ENCODE data around the gene ADORA1. TPM values are rescaled to one million over a fixed set of nuclear protein-coding genes. Genes with fewer than 3 reads are reported as not detected.

The ADORA1 gene
- total and polyA plus RNA-seq, 8 donors, result 8.1 to 19.7 (median 15.5) TPM

DNA sequence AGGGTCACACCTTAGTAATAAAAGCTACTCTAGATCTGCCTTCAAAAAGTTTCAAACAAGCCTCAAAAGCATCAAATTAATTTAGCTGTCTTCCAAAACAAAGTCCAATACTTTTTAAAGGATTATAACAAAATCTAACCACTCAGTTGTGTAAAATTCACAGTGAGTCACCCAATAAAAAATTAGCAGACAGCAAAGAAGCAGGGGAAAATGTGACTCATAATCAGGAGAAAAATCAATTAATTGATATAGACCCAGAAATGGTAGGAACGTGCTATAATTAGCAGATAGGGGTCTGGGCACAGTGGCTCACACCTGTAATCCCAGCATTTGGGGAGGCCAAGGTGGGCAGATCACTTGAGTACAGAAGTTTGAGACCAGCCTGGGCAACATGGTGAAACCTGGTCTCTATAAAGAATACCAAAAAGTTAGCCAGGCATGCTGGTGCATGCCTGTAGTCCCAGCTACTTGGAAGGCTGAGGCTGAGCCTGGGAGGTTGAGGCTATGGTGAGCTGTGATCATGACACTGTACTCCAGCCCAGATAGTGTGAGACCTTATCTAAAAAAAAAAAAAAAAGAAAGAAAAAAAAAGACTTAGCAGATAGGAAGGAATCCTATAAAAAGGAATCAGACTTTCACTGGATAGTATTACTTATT, 33.6 kb upstream of the ADORA1 start:
- WGBS, 2 donors, result 41 to 43% methylated on average over 1 of the region's 1 CpG
- H3K36me3 ChIP-seq, result no peaks in the 10 kb centered on the region
- TF ChIP-seq, protein P1, sequence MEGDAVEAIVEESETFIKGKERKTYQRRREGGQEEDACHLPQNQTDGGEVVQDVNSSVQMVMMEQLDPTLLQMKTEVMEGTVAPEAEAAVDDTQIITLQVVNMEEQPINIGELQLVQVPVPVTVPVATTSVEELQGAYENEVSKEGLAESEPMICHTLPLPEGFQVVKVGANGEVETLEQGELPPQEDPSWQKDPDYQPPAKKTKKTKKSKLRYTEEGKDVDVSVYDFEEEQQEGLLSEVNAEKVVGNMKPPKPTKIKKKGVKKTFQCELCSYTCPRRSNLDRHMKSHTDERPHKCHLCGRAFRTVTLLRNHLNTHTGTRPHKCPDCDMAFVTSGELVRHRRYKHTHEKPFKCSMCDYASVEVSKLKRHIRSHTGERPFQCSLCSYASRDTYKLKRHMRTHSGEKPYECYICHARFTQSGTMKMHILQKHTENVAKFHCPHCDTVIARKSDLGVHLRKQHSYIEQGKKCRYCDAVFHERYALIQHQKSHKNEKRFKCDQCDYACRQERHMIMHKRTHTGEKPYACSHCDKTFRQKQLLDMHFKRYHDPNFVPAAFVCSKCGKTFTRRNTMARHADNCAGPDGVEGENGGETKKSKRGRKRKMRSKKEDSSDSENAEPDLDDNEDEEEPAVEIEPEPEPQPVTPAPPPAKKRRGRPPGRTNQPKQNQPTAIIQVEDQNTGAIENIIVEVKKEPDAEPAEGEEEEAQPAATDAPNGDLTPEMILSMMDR (IDR thresholded peaks at IDR 0.05), result no peak
- DNase-seq (no peak), FAIRE-seq (no peak), ATAC-seq (no peak)
- no peaks in the 10 kb centered on the region for H3K9me3 ChIP-seq
- no peaks in the 10 kb centered on the region for H3K27me3 ChIP-seq
- H3K27ac ChIP-seq, result no peak overlapping the region
- H3K4me3 ChIP-seq, result no peak overlapping the region
- H3K4me1 ChIP-seq, result no peaks in the 10 kb centered on the region
- intact Hi-C loops (cut with DNase I), result no loop called here

DNA sequence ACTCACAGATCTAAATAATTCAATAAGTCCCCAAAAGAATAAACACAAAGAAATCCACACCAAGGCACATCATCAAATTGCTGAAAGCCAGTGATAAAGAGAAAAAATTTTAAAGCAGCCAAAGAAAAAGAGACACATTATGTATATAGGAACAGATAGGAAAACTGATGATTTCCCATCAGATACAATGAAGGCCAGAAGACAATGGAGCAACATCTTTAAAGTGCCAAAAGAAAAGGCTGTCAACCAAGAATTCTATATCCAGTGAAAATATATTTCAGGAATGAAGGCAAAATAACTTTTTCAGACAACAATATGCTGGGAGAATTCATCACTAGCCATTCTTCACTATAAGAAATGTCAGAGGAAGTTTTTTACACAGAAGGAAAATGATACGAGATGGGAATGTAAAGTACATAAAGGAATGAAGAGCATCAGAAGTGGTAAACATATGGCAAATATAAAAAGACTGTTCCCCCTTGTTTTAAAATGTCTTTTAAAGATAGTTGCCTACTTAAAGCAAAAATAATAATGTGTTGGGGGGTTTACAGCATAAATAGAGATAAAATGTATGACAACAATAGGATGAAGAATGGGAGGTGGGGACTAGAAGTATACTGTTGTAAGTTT, 32.4 kb upstream of the ADORA1 start:
- intact Hi-C loops (cut with DNase I), result no loop called here
- no peak for ATAC-seq
- DNase-seq, result no peak
- Histone ChIP-seq H3K9me3 (no peaks in the 10 kb centered on the region), H3K36me3 (no peaks in the 10 kb centered on the region), H3K27me3 (no peaks in the 10 kb centered on the region), H3K27ac (no peak overlapping the region), H3K4me1 (no peaks in the 10 kb centered on the region), H3K4me3 (no peak overlapping the region)
- FAIRE-seq, result no peak
- WGBS, 2 donors, result 66 to 84% methylated on average over 1 of the region's 1 CpG
- TF ChIP-seq, protein P1 (IDR thresholded peaks at IDR 0.05), result no peak

DNA sequence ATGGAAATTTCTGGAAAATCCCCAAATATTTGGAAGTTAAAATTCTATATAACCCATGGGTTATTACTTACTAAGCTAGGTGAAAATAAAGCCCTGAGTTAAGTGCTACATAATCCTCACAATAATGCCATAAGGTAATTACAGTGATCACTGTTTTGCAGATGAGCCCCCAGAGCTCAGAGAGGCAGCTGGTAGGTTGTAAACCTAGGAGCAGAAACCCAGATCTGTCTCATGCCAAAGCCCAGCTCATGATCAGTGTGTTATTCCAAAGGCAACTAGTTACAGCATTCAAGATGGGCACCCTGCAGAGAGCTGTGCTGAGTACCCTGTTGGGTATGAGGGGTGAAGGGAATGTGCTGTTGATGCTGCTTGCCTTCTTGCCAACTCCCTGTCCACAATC, 31.0 kb upstream of the ADORA1 start:
- FAIRE-seq, result no peak
- Histone ChIP-seq H3K27me3 (no peaks in the 10 kb centered on the region), H3K9me3 (no peaks in the 10 kb centered on the region), H3K27ac (no peak overlapping the region), H3K36me3 (no peaks in the 10 kb centered on the region), H3K4me1 (no peaks in the 10 kb centered on the region), H3K4me3 (no peak overlapping the region)
- DNase-seq, result no peak
- intact Hi-C loops (cut with DNase I), result no loop called here
- no peak for ATAC-seq
- TF ChIP-seq, protein P1 (IDR thresholded peaks at IDR 0.05), result no peak

DNA sequence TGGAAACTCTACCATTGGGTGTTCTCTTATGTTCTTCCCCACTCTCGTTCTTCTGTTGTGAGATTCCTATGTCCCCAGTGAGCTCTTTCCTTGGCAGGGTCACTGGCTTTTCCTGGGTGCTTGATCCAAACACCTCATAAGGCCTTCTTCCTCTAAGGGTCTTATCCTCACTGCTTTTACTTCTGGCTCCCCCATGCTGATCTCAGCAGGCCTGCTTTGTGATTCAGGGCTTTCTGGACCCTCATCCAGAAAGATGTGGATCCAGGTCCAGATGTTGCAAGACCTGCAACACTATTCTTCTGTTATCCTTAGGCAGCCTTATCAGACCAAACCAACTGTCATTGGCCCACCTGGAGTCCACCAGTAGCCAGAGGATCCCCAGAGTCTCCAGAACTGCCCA, 30.5 kb upstream of the ADORA1 start:
- no peak for DNase-seq
- TF ChIP-seq, protein P1 (IDR thresholded peaks at IDR 0.05), result no peak
- ATAC-seq, result no peak
- Histone ChIP-seq H3K4me3 (no peak overlapping the region), H3K9me3 (no peaks in the 10 kb centered on the region), H3K36me3 (no peaks in the 10 kb centered on the region), H3K27me3 (no peaks in the 10 kb centered on the region), H3K27ac (no peak overlapping the region), H3K4me1 (no peaks in the 10 kb centered on the region)
- intact Hi-C loops (cut with DNase I), result no loop called here
- FAIRE-seq, result no peak
- 46 to 58% methylated on average over 1 of the region's 1 CpG for WGBS, 2 donors

DNA sequence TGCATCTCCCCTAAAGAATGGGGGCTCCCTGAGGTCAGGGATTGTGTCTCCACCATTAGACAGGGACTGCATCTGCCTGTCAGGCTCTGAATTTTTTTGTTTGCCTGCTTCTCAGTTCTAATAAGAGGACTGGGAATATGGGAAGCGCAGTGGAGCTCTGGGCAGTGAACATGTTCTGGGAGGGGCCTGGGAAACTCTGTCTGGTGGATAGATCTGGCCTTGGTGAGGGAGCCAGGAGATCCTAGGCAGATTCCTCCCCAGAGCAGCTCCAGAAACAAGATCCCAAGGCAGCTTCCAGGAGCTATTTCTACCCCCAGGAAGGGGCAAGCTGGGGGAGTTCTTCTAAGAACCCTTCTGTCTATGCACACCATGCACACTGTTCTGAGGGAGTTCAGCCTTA, 29.1 kb upstream of the ADORA1 start:
- TF ChIP-seq, protein P1 (IDR thresholded peaks at IDR 0.05), result no peak
- DNase-seq, result no peak
- Histone ChIP-seq H3K36me3 (no peaks in the 10 kb centered on the region), H3K9me3 (no peaks in the 10 kb centered on the region), H3K4me3 (no peak overlapping the region), H3K27me3 (no peaks in the 10 kb centered on the region), H3K27ac (no peak overlapping the region), H3K4me1 (no peaks in the 10 kb centered on the region)
- no peak for ATAC-seq
- intact Hi-C loops (cut with DNase I), result no loop called here
- no peak for FAIRE-seq
- 67 to 78% methylated on average over 1 of the region's 1 CpG for WGBS, 2 donors

Data from pancreas (tissue), 10 donors.